Epithelial cell of prostate (primary cell): Measurements from ENCODE around the gene IMMP2L.

Experiments used
- DNase-seq: peaks from one replicate; pipeline ENCODE4 v3.0.0-alpha.2; 2011; ENCODE audit warnings: low read depth, low spot score
- H3K27ac ChIP-seq: fragments of 450-650 bp; 2 replicates; pipeline ENCODE4 v1.5.1; 2017; ENCODE audit warnings: mild to moderate bottlenecking

Gene IMMP2L

GRCh38 chr7:111408724-111409123 lies 153.6 kb downstream of the IMMP2L start:
- H3K27ac ChIP-seq, result no peak overlapping the region
- DNase-seq, result no peak

- DNase-seq, result no peak
- no peak overlapping the region for H3K27ac ChIP-seq
These were observed 155.0 kb downstream of the IMMP2L start for GRCh38 chr7:111407258-111407657.

GRCh38 chr7:111405621-111406020 lies 156.7 kb downstream of the IMMP2L start:
- no peak for DNase-seq
- no peak overlapping the region for H3K27ac ChIP-seq

GRCh38 chr7:111401516-111401915 lies 160.8 kb downstream of the IMMP2L start:
- no peak overlapping the region for H3K27ac ChIP-seq
- no peak for DNase-seq

DNA sequence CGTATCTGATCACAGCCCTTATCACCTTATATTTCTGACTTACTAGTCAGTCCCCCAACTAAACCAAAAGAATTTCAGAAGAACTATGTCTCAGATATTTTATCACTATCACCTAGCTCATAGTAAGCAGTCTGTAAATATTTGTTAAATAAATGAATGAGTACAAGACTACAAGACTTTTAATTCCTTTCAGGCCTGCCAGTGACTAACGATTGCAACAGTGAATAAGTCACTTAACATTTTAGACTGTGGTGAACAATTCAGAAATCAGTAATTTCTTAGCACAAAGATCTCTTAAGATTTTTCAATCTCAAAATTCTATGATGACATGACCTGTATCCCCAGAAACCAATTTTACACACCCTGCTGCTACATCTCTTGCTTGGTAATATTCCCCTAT lies 162.2 kb downstream of the IMMP2L start:
- DNase-seq, result no peak
- H3K27ac ChIP-seq, result no peak overlapping the region

DNA sequence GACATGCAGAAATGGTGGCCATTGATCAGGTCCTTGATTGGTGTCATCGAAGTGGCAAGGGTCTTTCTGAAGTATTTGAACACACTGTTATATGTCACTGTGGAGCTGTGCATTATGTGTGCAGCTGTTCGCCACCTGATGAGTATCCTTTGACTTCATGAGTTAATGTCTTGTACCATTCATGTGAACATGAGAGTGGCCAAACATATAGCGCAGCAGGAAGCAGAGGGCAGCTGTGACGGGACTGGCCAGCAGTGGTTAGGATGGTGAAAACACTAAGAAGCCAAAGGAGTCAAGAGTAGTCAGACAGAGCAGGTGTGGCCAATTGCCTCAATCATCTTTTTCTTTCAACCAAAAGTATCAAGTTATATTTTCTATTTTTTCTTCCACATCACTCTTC lies 167.4 kb downstream of the IMMP2L start:
- no peak overlapping the region for H3K27ac ChIP-seq
- no peak for DNase-seq

DNA sequence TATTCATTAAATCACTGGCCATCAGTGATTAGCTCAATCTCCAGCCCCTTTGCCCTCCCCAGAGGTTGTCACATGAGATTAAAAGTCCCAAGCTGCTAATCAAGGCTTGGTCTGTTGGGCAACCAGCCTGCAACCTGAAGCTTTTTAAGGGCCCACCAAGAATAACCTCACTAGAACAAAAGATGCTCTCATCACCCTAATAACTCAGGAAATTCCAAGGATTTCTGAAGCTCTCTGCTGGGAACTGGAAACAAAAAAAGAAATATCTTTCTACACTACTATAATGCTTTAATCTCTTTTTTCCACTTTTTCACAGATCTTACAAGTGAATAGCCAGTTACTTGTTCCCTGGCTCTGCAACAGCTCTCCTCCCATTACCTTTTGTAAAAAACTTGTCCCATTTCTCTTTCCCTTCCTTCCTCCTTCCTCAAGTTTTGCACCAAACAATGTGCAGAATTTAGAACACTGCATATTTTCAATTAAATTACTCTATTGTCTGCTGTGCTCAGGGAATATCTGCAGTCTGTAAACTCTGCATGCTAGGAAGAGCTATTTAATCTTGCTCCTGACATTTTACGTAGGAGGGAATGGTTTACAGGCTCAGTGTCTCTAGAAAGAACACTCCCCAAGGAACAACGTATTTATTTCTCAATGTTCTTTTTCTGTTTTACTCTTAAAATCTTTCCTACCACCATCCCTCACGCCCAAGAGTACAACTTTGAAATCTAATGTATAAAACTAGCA lies 169.1 kb downstream of the IMMP2L start:
- DNase-seq, result no peak
- H3K27ac ChIP-seq, result no peak overlapping the region

DNA sequence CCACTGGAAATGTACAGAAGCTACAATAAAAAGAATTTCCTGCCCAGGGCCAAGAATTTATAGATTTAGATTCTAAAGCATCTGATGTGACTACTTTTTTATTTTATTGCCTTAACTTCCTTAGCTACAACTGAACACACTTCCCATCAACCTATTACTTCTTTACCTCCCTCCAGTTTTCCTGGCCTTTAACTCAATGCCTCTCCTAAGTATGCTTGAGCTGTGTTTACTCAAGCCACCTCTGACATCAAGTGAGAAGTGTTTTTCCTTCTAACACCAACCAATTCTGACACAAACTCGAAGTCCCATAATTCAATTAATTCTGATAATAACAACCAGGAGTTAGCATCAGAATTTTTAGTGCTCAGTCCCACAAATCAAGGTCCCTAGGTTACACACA lies 170.0 kb downstream of the IMMP2L start:
- H3K27ac ChIP-seq, result no peak overlapping the region
- DNase-seq, result no peak

- no peak overlapping the region for H3K27ac ChIP-seq
- DNase-seq, result no peak
These were observed 172.3 kb downstream of the IMMP2L start for GRCh38 chr7:111390000-111390399.

DNA sequence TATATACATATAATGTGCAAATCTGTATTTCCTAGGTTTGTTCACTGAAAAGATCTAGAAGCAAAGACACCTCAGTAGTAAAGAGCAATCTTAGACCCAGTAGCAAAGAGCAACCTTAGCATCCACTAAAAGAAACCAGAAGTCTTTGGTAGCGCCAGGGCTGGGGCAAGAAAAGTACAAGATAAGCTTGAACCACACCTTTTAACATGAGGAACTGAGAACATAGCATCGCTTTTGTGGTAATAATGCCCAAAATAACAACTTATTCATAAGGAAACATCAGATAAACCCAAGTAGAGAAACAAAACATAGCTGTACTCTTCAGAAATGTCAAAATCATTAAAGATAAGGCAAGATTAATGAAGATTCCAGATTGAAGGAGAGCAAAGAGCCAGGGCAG lies 173.4 kb downstream of the IMMP2L start:
- no peak for DNase-seq
- H3K27ac ChIP-seq, result no peak overlapping the region

GRCh38 chr7:111388016-111388415 lies 174.3 kb downstream of the IMMP2L start:
- DNase-seq, result no peak

DNA sequence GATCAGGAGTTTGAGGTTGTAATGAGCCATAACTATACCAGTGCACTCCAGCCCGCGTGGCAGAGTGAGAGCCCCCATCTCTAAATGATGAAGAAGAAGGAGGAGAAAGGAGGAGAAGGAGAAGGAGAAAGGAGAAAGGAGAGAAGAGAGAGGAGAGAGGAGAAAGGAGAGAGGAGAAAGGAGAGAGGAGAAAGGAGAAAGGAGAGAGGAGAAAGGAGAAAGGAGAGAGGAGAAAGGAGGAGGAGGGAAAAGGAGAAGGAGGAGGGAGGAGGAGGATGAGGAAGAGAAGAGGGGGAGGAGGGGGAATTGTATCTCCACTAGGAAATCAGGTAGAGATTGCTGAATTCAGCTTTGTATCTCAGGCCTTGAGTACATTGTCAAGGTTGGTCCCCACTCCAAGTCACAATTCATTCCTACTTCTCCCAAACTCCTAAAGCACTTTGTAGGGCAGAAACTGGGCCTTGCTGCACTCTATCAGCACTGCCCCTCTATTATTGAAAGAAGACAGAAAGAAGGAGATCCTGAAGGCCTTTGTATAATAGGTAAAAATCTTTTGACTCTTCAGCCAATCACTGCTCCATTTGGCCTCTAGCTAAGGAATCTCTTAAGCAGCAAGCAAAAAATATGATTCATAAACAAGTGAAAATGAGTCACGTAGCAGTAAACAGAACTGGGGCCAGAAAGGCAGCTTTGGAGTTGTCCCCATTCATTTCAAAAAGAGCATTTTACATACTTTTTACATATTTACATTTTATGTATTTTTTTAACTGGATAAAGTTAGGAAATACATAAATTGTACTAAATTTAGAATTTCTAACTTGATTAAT lies 178.0 kb downstream of the IMMP2L start:
- DNase-seq, result peak; percentile 39
- H3K27ac ChIP-seq, result no peak overlapping the region

More at GRCh38 chr7:111388016-111388415, 174.3 kb downstream of the IMMP2L start:
- no peak overlapping the region for H3K27ac ChIP-seq

DNA sequence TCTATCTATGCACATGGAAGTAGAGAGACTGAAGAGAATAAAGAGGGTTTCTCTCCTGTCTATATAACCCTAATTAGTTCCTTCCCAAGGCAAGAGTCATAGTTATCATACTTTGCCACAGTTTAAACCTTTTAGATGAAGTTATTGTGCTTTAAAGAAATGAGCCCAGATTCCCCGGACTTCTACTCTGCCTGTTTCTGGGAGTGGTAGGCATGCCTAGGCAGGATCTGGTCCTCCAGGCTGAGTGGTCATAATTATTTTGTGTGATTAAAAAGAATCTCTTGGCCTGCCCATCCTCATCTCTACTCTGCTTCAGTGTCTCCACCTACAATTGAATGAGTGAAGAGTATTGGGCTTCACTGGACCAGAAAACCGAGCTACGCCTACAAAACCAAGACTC lies 179.2 kb downstream of the IMMP2L start:
- DNase-seq, result no peak
- peak overlapping the region; percentile 50 for H3K27ac ChIP-seq

DNA sequence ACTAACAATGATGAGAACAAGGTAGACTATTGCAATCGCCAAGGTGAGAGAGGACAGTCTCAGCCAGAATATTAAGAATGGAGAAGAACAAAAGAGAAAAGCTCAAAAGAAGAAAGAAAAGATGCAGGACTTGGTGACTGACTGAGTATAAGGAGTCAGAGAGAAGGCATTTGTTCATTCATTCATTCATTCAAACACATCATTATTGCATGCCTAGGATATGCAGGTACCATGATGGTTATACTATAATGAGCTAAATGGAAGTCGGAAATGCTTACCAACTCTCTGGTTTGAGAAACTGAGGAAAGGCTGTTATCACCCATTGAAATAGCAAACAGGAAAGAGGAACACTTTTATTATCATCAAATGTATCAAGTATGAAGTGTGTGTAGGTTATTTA lies 180.7 kb downstream of the IMMP2L start:
- DNase-seq, result no peak
- no peak overlapping the region for H3K27ac ChIP-seq

GRCh38 chr7:111380945-111381344 lies 181.3 kb downstream of the IMMP2L start:
- no peak for DNase-seq

GRCh38 chr7:111374027-111374426 lies 188.3 kb downstream of the IMMP2L start:
- H3K27ac ChIP-seq, result no peak overlapping the region
- no peak for DNase-seq

More at GRCh38 chr7:111380945-111381344, 181.3 kb downstream of the IMMP2L start:
- no peak overlapping the region for H3K27ac ChIP-seq

GRCh38 chr7:111371437-111371836 lies 190.9 kb downstream of the IMMP2L start:
- H3K27ac ChIP-seq, result no peak overlapping the region
- DNase-seq, result no peak

GRCh38 chr7:111370002-111370401 lies 192.3 kb downstream of the IMMP2L start:
- H3K27ac ChIP-seq, result no peak overlapping the region
- DNase-seq, result no peak

- no peak overlapping the region for H3K27ac ChIP-seq
- DNase-seq, result no peak
These were observed 193.8 kb downstream of the IMMP2L start for GRCh38 chr7:111368381-111369065.

DNA sequence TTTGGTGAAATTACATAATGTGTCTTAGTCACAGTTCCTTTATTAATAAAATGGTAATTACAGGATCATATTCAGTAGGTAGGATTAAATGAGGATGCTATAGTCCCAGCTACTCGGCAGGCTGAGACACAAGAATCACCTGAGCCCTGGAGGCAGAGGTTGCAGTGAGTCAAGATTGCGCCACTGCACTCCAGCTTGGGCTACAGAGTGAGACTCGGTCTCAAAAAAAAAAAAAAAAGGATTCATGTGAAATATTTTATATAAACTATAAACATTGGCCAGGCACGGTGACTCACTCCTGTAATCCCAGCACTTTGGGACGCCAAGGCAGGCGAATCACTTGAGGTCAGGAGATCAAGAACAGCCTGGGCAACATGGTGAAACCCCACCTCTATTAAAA lies 197.9 kb downstream of the IMMP2L start:
- H3K27ac ChIP-seq, result peak overlapping the region; percentile 43
- peak; percentile 73 for DNase-seq

GRCh38 chr7:111363099-111363498 lies 199.2 kb downstream of the IMMP2L start:
- DNase-seq, result no peak
- no peak overlapping the region for H3K27ac ChIP-seq
